Stimulated activated CD8-positive, alpha-beta memory T cell treated with anti-CD3 and anti-CD28 coated beads, Interleukin-4, amount 100 ng/mL, for 24 hours (primary cell): ENCODE measurements around the gene LYL1.

Experiments used
- DNase-seq: peaks from one replicate; pipeline ENCODE4 v3.0.0-alpha.2; 2020; ENCODE audit warnings: low read depth

LYL1 gene

DNA sequence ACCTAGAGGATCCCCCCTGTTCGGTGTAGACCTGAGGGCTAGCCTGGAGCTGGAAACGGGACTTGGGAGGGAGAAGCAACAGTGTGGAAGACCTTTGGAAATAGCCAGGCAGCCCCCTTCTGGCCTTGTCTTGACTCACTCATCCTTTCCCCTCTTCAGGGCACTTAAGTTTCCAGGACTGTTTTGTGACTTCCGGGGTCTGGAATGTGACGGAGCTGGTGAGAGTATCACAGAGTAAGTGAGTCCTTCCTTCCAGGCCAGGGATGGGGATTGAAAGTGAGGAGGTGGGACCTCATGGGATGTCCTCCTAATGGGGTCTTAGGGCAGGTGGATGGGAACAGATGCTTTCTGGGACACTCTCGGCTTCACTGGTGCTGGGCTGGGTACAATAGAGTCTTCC lies 29.4 kb downstream of the LYL1 start:
- no peak for DNase-seq

DNA sequence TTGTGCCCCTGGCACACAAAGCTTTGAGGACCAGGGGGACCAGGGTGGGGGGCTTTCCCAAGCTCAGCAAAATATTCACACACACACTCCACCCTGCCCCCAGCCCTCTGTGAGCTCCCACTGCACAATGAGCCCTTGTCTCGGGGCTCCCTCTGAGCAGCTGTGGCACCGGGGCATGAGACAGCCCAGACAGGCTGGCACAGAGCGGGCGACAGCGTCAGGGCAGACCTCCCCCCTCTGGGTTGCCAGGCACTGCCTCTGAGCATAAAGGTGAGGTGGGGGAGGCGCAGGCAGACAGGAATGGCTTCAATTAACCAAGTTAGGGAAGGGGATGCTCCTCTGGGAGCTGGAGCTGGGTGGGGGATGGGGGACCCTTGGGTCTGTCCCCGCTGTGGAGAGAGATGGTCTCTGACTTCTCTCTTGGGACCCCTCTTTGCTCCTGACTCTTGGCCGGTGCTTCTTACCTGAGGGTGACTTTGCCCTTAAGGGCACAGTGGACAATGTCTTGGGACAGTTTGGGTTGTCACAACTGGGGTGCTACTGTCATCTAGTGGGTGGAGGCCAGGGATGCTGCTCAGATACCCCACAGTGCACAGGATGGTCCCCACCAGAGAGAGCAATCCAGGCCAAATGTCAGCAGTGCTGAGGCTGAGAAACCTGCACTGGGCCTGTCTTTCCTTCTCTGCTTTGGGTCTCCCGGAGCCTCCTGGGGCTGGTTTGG lies 30.3 kb downstream of the LYL1 start:
- no peak for DNase-seq

DNA sequence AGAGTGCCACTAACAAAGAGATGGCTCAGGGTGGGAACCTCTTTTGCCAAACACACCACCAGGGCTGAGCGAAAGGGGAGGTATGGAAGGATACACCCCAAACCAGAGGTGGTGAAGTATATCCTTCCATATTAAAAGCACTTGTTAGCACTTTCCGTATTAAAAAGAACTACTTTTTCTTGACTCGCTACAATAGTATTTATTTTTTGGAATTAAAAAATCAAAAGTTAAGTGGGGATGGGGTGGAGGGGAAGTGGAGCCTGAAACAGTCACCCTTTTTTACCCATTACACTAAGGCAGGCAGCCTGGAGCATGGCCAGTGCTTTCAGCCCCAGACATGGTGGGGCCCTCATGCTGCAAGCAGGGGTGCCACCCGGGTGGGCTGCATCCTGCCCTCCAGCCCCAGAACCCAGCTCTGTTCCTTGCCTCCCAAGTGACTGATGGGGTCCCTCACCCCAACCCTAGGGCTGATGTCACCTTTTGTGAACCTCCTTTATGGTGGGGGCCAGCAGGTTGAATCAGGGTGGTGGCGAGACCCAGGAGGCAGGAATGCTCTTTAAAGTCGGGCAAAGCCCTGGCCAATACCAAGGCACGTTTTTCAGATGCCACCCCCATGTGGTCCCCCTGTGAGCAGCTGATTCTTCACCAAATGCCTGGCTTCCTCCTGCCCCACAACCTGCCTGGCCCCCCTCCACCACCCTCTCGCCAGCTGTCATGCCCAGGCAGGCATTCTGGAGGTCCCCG lies 31.0 kb downstream of the LYL1 start:
- DNase-seq, result no peak

- DNase-seq, result no peak
These were observed 32.1 kb downstream of the LYL1 start for GRCh38 chr19:13070425-13071140.

DNA sequence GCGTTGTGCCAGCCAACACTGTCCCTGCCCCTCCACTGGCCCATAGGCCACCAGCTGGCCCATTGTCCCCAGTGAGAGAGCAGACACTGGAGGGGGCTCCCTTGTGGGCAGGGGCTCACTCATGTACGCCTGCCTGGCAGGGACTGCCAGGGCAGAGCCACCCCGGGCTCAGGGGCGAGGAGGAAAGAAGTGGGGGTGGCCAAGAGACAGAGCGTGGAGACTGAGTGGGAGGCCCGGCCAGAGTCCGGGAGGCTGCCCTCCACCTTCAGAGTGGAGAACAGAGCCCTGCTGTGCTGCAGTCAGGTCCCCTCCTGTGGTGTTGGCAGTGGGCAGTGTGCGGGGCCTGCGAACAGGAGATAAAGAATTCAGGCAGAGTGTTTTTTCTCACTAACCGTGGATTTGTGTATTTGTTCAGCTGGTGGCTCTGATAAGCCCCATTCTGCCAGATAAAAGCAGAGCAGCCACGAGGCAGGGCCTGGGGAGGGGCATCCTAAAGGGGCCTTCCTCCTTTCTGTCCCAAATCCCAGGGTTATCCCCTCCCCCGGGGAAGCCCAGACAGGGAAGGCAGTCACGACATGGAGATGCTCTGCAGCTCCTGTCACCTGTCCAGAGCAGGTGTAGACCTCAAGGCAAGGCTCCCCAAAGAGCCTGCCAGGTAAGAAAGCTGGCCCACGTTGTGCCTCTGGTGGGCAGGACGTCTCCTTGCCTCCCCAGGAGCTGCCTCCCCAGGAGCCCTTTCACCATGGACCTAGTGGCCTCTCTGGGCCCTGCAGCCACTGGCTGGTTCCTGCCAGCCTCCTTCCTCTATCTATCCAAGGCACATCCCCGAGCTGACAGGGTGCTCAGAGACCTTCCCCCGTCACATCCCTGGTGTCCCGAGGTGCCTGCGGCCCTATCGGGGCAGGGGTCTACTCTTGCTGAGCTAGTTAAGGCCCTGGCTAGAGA lies 33.0 kb downstream of the LYL1 start:
- DNase-seq, result no peak

GRCh38 chr19:13068085-13068846 lies 34.4 kb downstream of the LYL1 start:
- DNase-seq, result no peak

GRCh38 chr19:13066933-13067807 lies 35.5 kb downstream of the LYL1 start:
- DNase-seq, result no peak

DNA sequence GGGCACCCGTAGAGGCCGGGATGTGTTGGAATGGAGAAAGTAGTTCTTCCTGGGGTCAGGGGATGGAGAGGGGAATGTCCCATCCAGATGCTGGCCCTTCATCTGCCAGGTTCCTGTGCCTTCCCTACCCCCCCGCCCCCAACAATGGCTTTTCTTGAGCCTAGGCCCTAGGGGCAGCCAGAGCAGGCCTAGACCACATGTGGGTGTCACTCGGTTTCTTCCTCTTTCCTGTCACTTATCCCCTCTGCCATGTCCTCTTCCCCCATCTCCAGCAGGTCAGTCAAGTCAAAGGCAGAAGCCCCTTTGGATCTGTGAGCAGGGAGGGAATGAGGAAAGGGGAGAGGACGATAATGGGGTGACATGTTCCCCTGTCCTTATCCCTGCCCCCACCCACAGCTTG lies 36.4 kb downstream of the LYL1 start:
- no peak for DNase-seq

GRCh38 chr19:13064092-13064489 lies 38.6 kb downstream of the LYL1 start:
- DNase-seq, result no peak

DNA sequence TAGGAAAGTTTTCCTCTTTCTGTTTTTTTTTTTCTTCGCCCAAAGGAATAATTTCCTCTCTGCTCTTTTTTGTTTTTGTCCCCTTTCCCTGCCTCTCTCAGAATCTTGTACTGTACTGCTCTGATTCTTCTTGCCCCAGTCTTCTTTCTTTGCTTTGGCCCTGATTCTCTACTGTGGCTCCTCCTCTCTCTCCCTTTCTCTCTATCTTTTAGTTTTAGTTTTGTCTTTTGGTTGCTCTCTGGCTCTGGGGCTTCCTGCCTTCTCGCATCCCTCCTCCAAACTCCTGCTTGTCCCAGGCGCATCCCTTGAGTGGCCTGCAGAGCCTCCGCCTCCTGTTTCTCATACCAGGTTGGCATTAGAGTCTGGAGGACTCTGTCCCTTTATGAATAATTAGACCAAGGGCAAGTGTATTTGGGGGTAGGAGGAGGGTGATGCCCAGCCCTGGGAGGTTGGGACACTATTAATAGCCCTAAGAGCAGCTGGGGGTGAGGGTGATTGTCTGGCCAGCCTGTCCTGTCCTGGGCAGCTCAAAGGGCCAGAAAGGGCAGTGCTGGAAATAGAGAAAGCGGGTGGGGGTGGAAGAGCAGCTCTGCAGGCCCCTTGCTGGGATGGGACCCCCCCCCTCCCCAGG lies 39.1 kb downstream of the LYL1 start:
- DNase-seq, result no peak

DNA sequence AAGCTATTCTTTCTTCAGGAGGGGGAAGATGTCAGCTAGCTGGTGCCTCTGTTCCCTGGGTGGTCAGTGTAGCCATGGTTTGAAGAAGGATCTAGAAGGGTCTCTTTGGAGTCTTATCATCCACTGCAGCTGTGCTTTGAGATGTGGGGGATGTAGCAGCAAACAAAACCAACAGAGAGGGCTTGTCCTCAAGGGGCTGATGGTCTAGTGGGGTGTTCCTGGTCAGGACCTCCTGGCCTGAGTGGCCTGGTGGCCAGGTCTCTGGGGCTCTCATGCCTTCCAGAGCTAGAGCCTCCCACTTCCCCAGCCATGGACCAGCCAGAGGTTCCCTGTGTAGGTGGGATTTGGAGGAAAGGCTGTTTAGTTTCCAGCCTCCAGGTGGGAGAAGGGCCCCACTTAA lies 40.3 kb downstream of the LYL1 start:
- DNase-seq, result no peak

GRCh38 chr19:13060964-13061927 lies 41.4 kb downstream of the LYL1 start:
- peak; percentile 68 for DNase-seq

GRCh38 chr19:13060233-13060963 lies 42.3 kb downstream of the LYL1 start:
- DNase-seq, result no peak

GRCh38 chr19:13058951-13059660 lies 43.6 kb downstream of the LYL1 start:
- DNase-seq, result no peak

- DNase-seq, result no peak
These were observed 44.9 kb downstream of the LYL1 start for GRCh38 chr19:13057744-13058143.

DNA sequence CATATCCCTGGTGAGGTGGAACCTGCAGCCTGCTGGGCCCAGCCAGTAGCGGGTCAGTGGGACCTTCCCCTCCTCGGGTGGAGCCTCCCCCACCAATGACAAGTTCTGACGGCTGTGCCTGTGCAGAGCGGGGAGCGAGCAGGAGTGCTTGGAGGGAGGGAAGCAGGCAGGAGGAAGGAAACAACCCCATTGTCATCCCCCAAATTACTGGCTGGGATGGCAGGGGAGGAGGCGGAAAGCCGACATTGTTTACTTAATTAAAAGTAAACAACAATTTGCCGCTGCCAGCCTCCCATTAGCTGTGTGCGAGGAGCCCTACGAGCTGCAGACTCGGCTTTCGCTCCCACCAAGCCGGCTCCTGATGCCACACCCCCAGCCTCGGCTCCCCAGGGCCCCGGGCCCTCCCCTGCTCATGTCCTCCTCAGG lies 45.5 kb downstream of the LYL1 start:
- no peak for DNase-seq

DNA sequence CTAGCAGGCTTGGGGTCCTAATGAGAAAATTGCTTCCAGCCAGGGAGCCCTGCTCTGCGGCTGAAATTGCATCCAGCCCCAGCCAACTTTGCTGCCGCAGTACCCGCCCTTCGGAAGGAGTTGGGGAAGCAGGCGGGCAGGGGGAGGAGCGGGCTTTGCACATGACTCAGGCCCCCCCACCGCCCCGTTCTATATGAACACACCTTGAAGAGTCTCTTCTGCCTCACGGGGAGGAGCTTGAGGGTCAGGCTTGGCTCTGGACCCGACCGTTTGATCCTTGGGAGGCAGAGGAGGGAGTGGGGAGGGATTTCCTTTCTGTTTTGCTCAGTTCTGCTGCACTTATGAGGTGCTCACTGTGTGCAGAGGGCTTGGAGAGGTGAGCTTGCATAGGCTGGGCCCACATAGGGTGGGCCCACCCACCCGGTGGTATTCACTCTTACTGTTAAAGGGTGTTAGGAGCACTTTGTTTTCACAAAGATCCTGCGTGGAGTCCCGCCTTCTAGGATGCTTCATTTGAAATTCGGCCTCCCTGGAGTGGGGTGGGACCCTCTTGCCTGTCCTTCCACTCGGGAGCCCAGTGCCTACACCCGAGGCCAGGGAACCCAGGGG lies 46.5 kb downstream of the LYL1 start:
- no peak for DNase-seq
